Nephron progenitor cell (in vitro differentiated cells): ENCODE results near the gene KCNAB2.
A peak's percentile ranks its signal among the peaks of the same experiment; 100 is the strongest.

Experiments used
- DNase-seq: peaks from one replicate; pipeline ENCODE4 v3.0.0; 2021
- H3K27ac Mint-ChIP-seq: 2 replicates; pipeline ENCODE4 v1.8.0; 2021; ENCODE audit warnings: mild to moderate bottlenecking, moderate library complexity, mixed read lengths
- H3K27me3 Mint-ChIP-seq: 2 replicates; pipeline ENCODE4 v1.8.0; 2021; ENCODE audit warnings: mild to moderate bottlenecking, low read depth, mixed read lengths; ENCODE audit not compliant: poor library complexity
- H3K36me3 Mint-ChIP-seq: 2 replicates; pipeline ENCODE4 v1.8.0; 2021; ENCODE audit warnings: low read depth, mixed read lengths
- H3K4me1 Mint-ChIP-seq: 2 replicates; pipeline ENCODE4 v1.8.0; 2021; ENCODE audit warnings: mixed read lengths
- H3K4me3 Mint-ChIP-seq: 2 replicates; pipeline ENCODE4 v1.8.0; 2021; ENCODE audit warnings: mild to moderate bottlenecking, moderate library complexity, mixed read lengths
- H3K9me3 Mint-ChIP-seq: 2 replicates; pipeline ENCODE4 v1.8.0; 2021; ENCODE audit warnings: mild to moderate bottlenecking, moderate library complexity, mixed read lengths
- CTCF ChIP-seq: fragments of 200-600 bp; sonication (generic); IDR thresholded peaks from 2 replicates; pipeline ENCODE4 v1.5.0; 2021; ENCODE audit warnings: antibody characterized with exemption

KCNAB2 gene

GRCh38 chr1:6052543-6053205 is 7.0 kb downstream of the KCNAB2 start:
- H3K27ac Mint-ChIP-seq, result no peak overlapping the region
- no peak overlapping the region for H3K4me3 Mint-ChIP-seq
- H3K9me3 Mint-ChIP-seq, result no peaks in the 10 kb centered on the region
- DNase-seq, result peak; percentile 92
- peaks cover 44% of the 10 kb centered on the region for H3K27me3 Mint-ChIP-seq
- peaks cover 8% of the 10 kb centered on the region for H3K4me1 Mint-ChIP-seq
- no peaks in the 10 kb centered on the region for H3K36me3 Mint-ChIP-seq
- peak; percentile 66 for TF ChIP-seq CTCF

- Mint-ChIP-seq H3K36me3 (no peaks in the 10 kb centered on the region), H3K4me3 (no peak overlapping the region), H3K27ac (no peak overlapping the region), H3K4me1 (peaks cover 8% of the 10 kb centered on the region), H3K27me3 (peaks cover 44% of the 10 kb centered on the region), H3K9me3 (no peaks in the 10 kb centered on the region)
- TF ChIP-seq CTCF, result no peak
- no peak for DNase-seq
Measured at GRCh38 chr1:6053206-6053546, 7.5 kb downstream of the KCNAB2 start.

- no peaks in the 10 kb centered on the region for H3K9me3 Mint-ChIP-seq
- peaks cover 8% of the 10 kb centered on the region for H3K4me1 Mint-ChIP-seq
- peaks cover 54% of the 10 kb centered on the region for H3K27me3 Mint-ChIP-seq
- TF ChIP-seq CTCF, result no peak
- no peak overlapping the region for H3K4me3 Mint-ChIP-seq
- no peak for DNase-seq
- no peak overlapping the region for H3K27ac Mint-ChIP-seq
- H3K36me3 Mint-ChIP-seq, result no peaks in the 10 kb centered on the region
Measured at GRCh38 chr1:6054596-6054995, 8.9 kb downstream of the KCNAB2 start.

GRCh38 chr1:6056572-6056948 is 10.9 kb downstream of the KCNAB2 start:
- Mint-ChIP-seq H3K36me3 (no peaks in the 10 kb centered on the region), H3K27ac (no peak overlapping the region), H3K27me3 (peaks cover 57% of the 10 kb centered on the region), H3K4me3 (no peak overlapping the region), H3K4me1 (peaks cover 8% of the 10 kb centered on the region), H3K9me3 (no peaks in the 10 kb centered on the region)
- TF ChIP-seq CTCF, result no peak
- DNase-seq, result no peak

- no peaks in the 10 kb centered on the region for H3K36me3 Mint-ChIP-seq
- no peak overlapping the region for H3K4me3 Mint-ChIP-seq
- H3K4me1 Mint-ChIP-seq, result peaks cover 8% of the 10 kb centered on the region
- H3K27ac Mint-ChIP-seq, result no peak overlapping the region
- no peak for DNase-seq
- peaks cover 54% of the 10 kb centered on the region for H3K27me3 Mint-ChIP-seq
- H3K9me3 Mint-ChIP-seq, result no peaks in the 10 kb centered on the region
- no peak for TF ChIP-seq CTCF
Measured at GRCh38 chr1:6057170-6057845, 11.6 kb downstream of the KCNAB2 start.

- Mint-ChIP-seq H3K27ac (no peak overlapping the region), H3K36me3 (no peaks in the 10 kb centered on the region), H3K9me3 (no peaks in the 10 kb centered on the region), H3K4me3 (no peak overlapping the region), H3K27me3 (peaks cover 44% of the 10 kb centered on the region), H3K4me1 (no peaks in the 10 kb centered on the region)
- no peak for DNase-seq
- TF ChIP-seq CTCF, result no peak
Measured at GRCh38 chr1:6059866-6060265, 14.2 kb downstream of the KCNAB2 start.
